Measurements from ENCODE around the gene NEU4. TPM values are rescaled to one million over a fixed set of nuclear protein-coding genes. Genes with fewer than 3 reads are reported as not detected.

NEU4 gene
- polyA plus RNA-seq, 3 donors: 0.26 to 2.6 (median 0.99) TPM

- no peak overlapping the region for H3K4me2 ChIP-seq (replicated peaks; ENCODE audit: extremely low read depth, low read length, poor library complexity, severe bottlenecking)
- intact Hi-C loops (cut with micrococcal nuclease): no loop called here
- H3K9me3 ChIP-seq (replicated peaks in 1 of 2; ENCODE audit: control insufficient read depth in 1 of 2, insufficient read depth in 1 of 2, low read length in 2 of 2): no peaks in the 10 kb centered on the region
- Mint-ChIP-seq H3K36me3 (no peaks in the 10 kb centered on the region), H3K4me3 (no peak overlapping the region), H3K4me1 (no peaks in the 10 kb centered on the region), H3K27ac (no peak overlapping the region), H3K27me3 (ENCODE audit: low read depth in 3 of 3) (peaks cover 0 to 13% (median 4%) of the 10 kb centered on the region in 3 donors), H3K9me3 (peaks cover 0 to 3% (median 0%) of the 10 kb centered on the region in 7 donors)
- WGBS (ENCODE audit: insufficient coverage): 94% methylated on average over 16 of the region's 26 CpGs
- no peaks in the 10 kb centered on the region for H3K36me3 ChIP-seq (replicated peaks in 1 of 2; ENCODE audit: control insufficient read depth in 1 of 2, insufficient read depth in 2 of 2, low read length in 2 of 2)
- H3K4me1 ChIP-seq (ENCODE audit: control insufficient read depth in 1 of 2, insufficient read depth in 2 of 2, low read length in 2 of 2): no peaks in the 10 kb centered on the region
- no peak for DNase-seq
- no peaks in the 10 kb centered on the region for H4K20me1 ChIP-seq (ENCODE audit: insufficient read depth, low read length)
- H3K27ac ChIP-seq (ENCODE audit: low read depth in 1 of 2, low read length in 2 of 2): no peak overlapping the region
- H3K79me2 ChIP-seq (ENCODE audit: insufficient read depth, low read length): no peaks in the 10 kb centered on the region
- TF ChIP-seq CTCF (IDR thresholded peaks at IDR 0.05): no peak
- no peak overlapping the region for H2AFZ ChIP-seq (ENCODE audit: insufficient read depth, low read depth, low read length, poor library complexity, severe bottlenecking)
- no peaks in the 10 kb centered on the region for H3K27me3 ChIP-seq (ENCODE audit: control insufficient read depth in 2 of 2, insufficient read depth in 2 of 2, low read length in 2 of 2)
- no peak overlapping the region for H3K4me3 ChIP-seq (replicated peaks in 1 of 3; ENCODE audit: low read depth in 2 of 3, low read length in 3 of 3)
- no peak overlapping the region for H3K9ac ChIP-seq (ENCODE audit: insufficient read depth, low read length, poor library complexity, severe bottlenecking)
Observed at GRCh38 chr2:241851325-241852115, 42.5 kb downstream of the NEU4 start.

GRCh38 chr2:241852116-241852980, 43.4 kb downstream of the NEU4 start:
- intact Hi-C loops (cut with micrococcal nuclease): no loop called here
- H3K27ac Mint-ChIP-seq: peak overlapping the region in 3 of 7 donors; percentile 23 to 78 (median 54)
- Histone ChIP-seq H3K79me2 (ENCODE audit: insufficient read depth, low read length) (no peaks in the 10 kb centered on the region), H2AFZ (ENCODE audit: insufficient read depth, low read depth, low read length, poor library complexity, severe bottlenecking) (no peak overlapping the region), H3K27me3 (ENCODE audit: control insufficient read depth in 2 of 2, insufficient read depth in 2 of 2, low read length in 2 of 2) (no peaks in the 10 kb centered on the region), H3K4me1 (ENCODE audit: control insufficient read depth in 1 of 2, insufficient read depth in 2 of 2, low read length in 2 of 2) (no peaks in the 10 kb centered on the region), H3K4me3 (replicated peaks in 1 of 3; ENCODE audit: low read depth in 2 of 3, low read length in 3 of 3) (no peak overlapping the region), H3K4me2 (replicated peaks; ENCODE audit: extremely low read depth, low read length, poor library complexity, severe bottlenecking) (no peak overlapping the region), H3K36me3 (replicated peaks in 1 of 2; ENCODE audit: control insufficient read depth in 1 of 2, insufficient read depth in 2 of 2, low read length in 2 of 2) (no peaks in the 10 kb centered on the region), H3K9me3 (replicated peaks in 1 of 2; ENCODE audit: control insufficient read depth in 1 of 2, insufficient read depth in 1 of 2, low read length in 2 of 2) (no peaks in the 10 kb centered on the region), H3K9ac (ENCODE audit: insufficient read depth, low read length, poor library complexity, severe bottlenecking) (no peak overlapping the region), H4K20me1 (ENCODE audit: insufficient read depth, low read length) (no peaks in the 10 kb centered on the region), H3K27ac (ENCODE audit: low read depth in 1 of 2, low read length in 2 of 2) (no peak overlapping the region)
- no peak overlapping the region for H3K4me3 Mint-ChIP-seq
- H3K27me3 Mint-ChIP-seq (ENCODE audit: low read depth in 3 of 3): peaks cover 0 to 11% (median 0%) of the 10 kb centered on the region in 3 donors
- no peaks in the 10 kb centered on the region for H3K4me1 Mint-ChIP-seq
- no peak for DNase-seq
- WGBS (ENCODE audit: insufficient coverage): 95% methylated on average over 34 of the region's 39 CpGs
- no peak for TF ChIP-seq CTCF (IDR thresholded peaks at IDR 0.05)
- peaks cover 0 to 3% (median 0%) of the 10 kb centered on the region in 7 donors for H3K9me3 Mint-ChIP-seq
- no peaks in the 10 kb centered on the region for H3K36me3 Mint-ChIP-seq

Data from CD14-positive monocyte (primary cell).